ENCODE data around the gene DNAH7.

DNAH7 gene

DNA sequence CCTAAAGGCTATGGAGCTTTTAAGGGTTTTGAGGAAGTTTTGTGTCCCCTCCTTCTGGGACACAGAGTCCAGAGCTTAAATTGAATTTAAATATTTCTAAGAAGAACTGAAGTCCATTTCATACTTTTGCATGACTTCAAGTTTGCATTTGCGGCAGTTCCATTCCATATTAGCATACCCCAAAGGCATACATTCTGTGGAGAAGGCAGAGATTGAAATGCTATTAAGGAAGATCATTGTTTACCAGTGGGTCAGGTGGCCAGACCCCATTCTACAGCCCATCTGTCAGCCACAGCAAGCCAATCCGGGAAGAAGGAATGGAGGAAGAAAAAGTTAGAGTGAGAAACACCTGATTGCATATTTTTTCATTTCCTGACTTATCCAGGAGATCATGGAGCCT, 75.0 kb downstream of the DNAH7 start:
- Histone ChIP-seq H3K27ac (no peak overlapping the region), H3K4me3 (no peak overlapping the region)
- no peak for DNase-seq (ENCODE audit: low spot score)
- TF ChIP-seq, protein P1, sequence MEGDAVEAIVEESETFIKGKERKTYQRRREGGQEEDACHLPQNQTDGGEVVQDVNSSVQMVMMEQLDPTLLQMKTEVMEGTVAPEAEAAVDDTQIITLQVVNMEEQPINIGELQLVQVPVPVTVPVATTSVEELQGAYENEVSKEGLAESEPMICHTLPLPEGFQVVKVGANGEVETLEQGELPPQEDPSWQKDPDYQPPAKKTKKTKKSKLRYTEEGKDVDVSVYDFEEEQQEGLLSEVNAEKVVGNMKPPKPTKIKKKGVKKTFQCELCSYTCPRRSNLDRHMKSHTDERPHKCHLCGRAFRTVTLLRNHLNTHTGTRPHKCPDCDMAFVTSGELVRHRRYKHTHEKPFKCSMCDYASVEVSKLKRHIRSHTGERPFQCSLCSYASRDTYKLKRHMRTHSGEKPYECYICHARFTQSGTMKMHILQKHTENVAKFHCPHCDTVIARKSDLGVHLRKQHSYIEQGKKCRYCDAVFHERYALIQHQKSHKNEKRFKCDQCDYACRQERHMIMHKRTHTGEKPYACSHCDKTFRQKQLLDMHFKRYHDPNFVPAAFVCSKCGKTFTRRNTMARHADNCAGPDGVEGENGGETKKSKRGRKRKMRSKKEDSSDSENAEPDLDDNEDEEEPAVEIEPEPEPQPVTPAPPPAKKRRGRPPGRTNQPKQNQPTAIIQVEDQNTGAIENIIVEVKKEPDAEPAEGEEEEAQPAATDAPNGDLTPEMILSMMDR (IDR thresholded peaks at IDR 0.05): no peak

DNA sequence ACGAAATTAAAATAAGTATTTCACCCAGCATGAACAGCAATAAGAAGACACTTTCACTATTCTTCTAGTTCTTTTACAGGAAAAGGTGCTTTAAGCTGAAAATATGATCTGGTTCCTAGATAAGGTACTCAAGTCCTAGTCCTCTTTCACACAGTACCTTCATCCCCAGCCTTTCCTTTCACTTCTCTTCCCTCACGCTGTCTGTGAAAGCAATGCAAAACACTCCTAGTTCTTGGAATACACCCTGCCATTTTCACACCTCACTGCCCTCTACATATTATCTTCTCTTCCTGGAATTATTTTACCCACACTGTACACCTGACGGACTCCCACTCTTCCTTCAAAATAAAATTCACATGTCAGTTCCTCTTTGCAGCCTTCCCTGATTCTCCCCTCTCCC, 82.9 kb downstream of the DNAH7 start:
- H3K27ac ChIP-seq: no peak overlapping the region

DNA sequence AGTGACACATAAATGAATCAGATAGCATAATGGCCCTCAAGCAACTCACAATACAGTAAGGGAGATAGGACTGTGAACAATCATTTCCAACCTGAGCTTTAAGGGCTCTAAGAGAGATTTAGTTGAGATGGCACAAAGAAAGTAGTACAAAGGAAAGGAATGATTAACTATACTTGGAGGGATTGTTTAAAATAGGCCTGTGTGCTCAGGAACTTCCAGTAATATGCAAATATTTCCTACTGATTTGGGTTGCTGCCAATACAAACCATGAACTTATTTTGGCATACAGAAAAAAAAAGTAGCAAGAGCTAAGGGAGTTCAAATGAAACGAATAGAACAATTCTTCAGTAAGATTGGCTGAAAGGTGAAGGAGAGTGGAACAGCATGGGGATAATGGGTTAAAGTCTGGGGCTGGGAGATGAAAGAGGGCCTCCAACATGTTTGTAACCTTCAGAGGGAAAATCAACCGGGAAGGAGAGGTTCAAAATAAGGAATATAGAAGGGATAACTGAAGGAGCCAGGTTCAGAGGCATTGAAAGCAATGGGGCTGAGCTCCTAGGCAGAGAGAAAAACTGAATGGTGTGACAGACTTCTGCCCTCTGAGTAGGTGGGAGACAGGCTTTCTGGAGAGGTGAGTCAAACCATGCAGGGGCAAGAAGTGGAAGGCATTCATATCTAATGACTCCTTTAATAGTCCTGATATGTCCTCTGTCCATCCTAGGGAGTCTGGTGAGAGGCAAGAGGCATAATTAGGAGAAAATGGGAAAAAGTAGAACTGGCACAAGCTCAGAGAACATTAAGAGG, 83.5 kb downstream of the DNAH7 start:
- Histone ChIP-seq H3K27ac (no peak overlapping the region), H3K4me3 (no peak overlapping the region)
- TF ChIP-seq, protein P1 (IDR thresholded peaks at IDR 0.05): no peak
- DNase-seq (ENCODE audit: low spot score): no peak

More for the DNA sequence above, 82.9 kb downstream of the DNAH7 start:
- H3K4me3 ChIP-seq: no peak overlapping the region
- TF ChIP-seq, protein P1 (IDR thresholded peaks at IDR 0.05): no peak
- no peak for DNase-seq (ENCODE audit: low spot score)

DNA sequence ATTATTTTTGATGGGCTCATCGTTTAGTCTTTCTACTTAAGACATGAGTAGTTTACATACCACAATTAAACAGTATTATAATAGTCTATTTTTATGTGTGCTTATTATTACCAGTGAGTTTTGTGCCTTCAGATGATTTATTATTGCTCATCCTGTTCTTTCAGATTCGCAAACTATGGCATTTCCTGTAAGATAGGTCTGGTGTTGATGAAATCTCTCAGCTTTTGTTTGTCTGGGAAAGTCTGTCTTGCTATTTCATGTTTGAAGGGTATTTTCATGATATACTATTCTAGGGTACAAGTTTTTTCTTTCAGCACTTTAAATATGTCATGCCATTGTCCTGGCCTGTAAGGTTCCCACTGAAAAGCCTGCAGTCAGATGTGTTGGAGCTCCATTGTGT, 101.3 kb downstream of the DNAH7 start:
- H3K27ac ChIP-seq: no peak overlapping the region
- no peak overlapping the region for H3K4me3 ChIP-seq
- no peak for DNase-seq (ENCODE audit: low spot score)
- TF ChIP-seq, protein P1 (IDR thresholded peaks at IDR 0.05): no peak

DNA sequence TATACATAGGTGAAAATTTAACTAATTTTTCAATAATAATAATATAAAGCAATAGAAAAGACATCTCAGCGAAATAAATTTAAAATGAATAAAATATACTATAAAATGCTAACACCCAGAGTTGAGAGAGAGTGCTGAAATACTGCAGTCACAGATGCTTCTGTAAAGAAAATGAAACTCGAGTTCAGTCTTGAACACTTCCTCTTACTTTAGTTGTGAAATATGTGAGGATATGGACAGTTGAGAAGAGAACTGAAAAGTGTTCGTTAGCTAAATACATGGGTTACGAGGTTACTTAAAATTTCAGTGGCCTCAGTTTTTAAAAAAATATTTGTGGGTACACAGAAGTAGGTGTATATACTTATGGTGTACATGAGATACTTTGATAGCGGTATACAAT, 106.8 kb downstream of the DNAH7 start:
- H3K4me3 ChIP-seq: no peak overlapping the region
- no peak overlapping the region for H3K27ac ChIP-seq
- TF ChIP-seq, protein P1 (IDR thresholded peaks at IDR 0.05): no peak
- no peak for DNase-seq (ENCODE audit: low spot score)

DNA sequence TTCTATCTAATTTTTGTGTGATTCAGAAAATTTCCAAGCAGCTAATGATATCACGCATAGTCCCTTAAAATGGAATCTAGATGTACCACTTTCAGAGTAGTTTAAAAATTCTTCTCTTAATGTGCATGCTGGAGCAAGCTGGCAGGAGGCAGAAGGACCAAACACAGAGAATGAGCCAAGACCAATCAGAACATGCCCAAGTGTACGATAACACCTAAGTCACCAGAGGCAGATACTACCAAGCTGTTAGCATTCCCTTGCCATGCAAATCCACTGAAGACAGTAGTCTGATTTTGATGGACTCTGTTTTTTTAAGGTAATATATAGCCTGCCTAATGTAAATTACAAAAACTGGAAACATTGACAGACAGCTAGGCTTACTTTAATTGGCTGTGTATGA, 109.3 kb downstream of the DNAH7 start:
- Histone ChIP-seq H3K4me3 (no peak overlapping the region), H3K27ac (no peak overlapping the region)
- DNase-seq (ENCODE audit: low spot score): no peak
- TF ChIP-seq, protein P1 (IDR thresholded peaks at IDR 0.05): no peak

DNA sequence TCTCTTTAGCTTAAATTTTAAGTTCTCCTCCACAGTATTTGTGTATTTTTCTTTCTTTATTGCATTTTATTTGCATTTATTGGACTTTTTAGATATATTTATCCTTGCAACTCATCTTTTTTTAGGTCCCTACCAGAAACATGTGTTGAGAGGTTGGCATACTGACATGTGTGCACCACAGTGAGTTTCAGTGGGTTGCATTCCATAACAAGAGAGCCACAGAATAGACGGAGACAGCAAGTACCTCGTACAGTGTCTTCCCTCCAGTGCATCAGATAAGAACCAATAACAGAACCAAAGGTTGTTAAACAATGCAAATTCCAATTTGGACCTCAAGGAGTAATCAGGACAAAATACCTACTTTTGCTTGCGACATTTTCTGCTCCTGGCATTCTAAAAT, 111.9 kb downstream of the DNAH7 start:
- no peak overlapping the region for H3K4me3 ChIP-seq
- TF ChIP-seq, protein P1 (IDR thresholded peaks at IDR 0.05): no peak
- DNase-seq (ENCODE audit: low spot score): no peak
- no peak overlapping the region for H3K27ac ChIP-seq

All from coronary artery (tissue), 2 donors.